HG03064 (cell line): ENCODE results near the gene CCS.

ENCODE experiments used
- ATAC-seq: cut with Tn5 transposase; IDR thresholded peaks from one replicate; pipeline ENCODE4 v1.9.1; 2021; ENCODE audit warnings: low read depth; ENCODE audit not compliant: unreplicated experiment

The CCS gene

DNA sequence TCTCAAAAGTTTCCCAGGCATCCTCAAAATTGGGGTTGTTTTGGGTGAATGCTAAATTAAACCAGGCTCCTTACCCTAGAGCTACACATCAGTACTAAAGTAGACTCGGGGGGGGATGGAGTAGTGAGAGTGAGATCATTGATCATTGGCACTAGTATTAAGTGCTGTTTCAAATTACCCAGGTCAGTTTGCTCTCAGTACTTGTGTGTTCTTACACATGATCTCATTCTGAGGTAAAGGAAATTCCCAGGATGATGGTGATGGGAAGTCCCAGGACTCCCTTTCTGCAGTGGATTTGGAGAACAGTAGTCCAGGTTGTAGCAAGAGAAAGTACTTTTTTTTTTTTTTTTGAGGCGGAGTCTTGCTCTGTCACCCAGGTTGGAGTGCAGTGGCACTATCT lies 58.0 kb downstream of the CCS start:
- ATAC-seq: no peak

DNA sequence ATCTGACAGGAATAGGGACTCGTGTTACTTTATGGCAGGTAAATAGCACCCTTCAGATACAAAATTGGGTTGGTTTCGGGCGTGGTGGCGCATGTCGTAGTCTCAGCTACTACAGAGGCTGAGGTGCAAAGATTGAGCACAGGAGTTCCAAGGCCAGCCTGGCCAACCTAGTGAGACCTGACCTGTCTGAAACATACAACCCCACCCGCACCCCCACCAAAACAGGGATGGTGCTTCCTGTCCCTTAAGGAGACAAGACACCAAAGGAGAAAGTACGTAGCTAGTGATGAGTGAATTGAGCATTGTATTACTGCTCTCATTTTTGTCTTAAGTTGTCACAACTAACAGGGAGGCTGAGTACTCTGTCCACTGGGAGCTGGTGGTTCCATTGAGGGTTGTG lies 59.7 kb downstream of the CCS start:
- ATAC-seq: no peak

GRCh38 chr11:66653123-66653522 lies 60.1 kb downstream of the CCS start:
- no peak for ATAC-seq
